Psoas muscle (tissue), 8 donors: ENCODE measurements around the gene ASNSD1. TPM values are rescaled to one million over a fixed set of nuclear protein-coding genes. Genes with fewer than 3 reads are reported as not detected.
"Not testable (repeated sequence)": the region's sequence is repeated elsewhere in the genome, so short reads cannot be mapped to it uniquely, and the experiment has no call there.

ENCODE experiments used
- ATAC-seq, 4 donors: fragments of 200-7000 bp; cut with Tn5 transposase; one replicate each; pipeline ENCODE4 v1.9.1; 2020; ENCODE audit warnings: moderate library complexity in 3 of 4, mild to moderate bottlenecking in 2 of 4
- DNase-seq, 2 donors: peaks; one replicate each; pipeline ENCODE4 v3.0.0-alpha.2; 2020
- H3K27ac ChIP-seq: fragments of 200-600 bp; one replicate; pipeline ENCODE4 v1.8.0; 2022
- H3K27me3 ChIP-seq, 3 donors: fragments of 200-600 bp in 1 of 3; one replicate each; pipeline versions ENCODE4 v1.6.1 to v1.8.0; 2013 to 2022; ENCODE audit warnings: low read length in 2 of 3, mild to moderate bottlenecking in 2 of 3, moderate library complexity in 1 of 3; ENCODE audit not compliant: insufficient read depth in 3 of 3
- H3K36me3 ChIP-seq, 2 donors: fragments of 200-600 bp in 1 of 2; one replicate each; pipeline versions ENCODE4 v1.6.1 to v1.8.0; 2013 to 2022; ENCODE audit warnings: low read depth in 1 of 2, mild to moderate bottlenecking in 1 of 2, moderate library complexity in 1 of 2; ENCODE audit not compliant: insufficient read depth in 1 of 2
- H3K4me1 ChIP-seq: fragments of 200-600 bp; one replicate; pipeline ENCODE4 v1.8.0; 2022
- H3K4me3 ChIP-seq: fragments of 200-600 bp; one replicate; pipeline ENCODE4 v1.8.0; 2022; ENCODE audit warnings: mild to moderate bottlenecking
- H3K9me3 ChIP-seq: fragments of 200-600 bp; one replicate; pipeline ENCODE4 v1.8.0; 2022
- CTCF ChIP-seq: fragments of 200-600 bp; IDR thresholded peaks from one replicate; pipeline ENCODE4 v1.8.0; 2022; ENCODE audit warnings: antibody characterized with exemption
- WGBS, 3 donors: extraction: QIAGEN DNeasy Blood & Tissue Kit; methylation state at CpG; one replicate each; pipeline versions ENCODE4 v1.1.6 to v1.1.7; 2013; 5-methylcytosine and 5-hydroxymethylcytosine counted together
- intact Hi-C, 2 donors: fragments of 100-400 bp; cut with DNase I; formaldehyde crosslinking; loops; one replicate each; pipeline versions ENCODE4 v1.11.0 to v1.14.2; 2022
- polyA plus RNA-seq, 3 donors: library from polyadenylated mRNA; stranded (reverse); fragments of 200-250 nt; gene quantifications; one replicate each; pipeline ENCODE4 v1.2.3, GENCODE V29; 2013
- total RNA-seq, 4 donors: library from RNA; stranded (reverse); fragmentation: NEBNext Ultra II Directional in 2 of 4; extraction: Animal tissue kit (Norgen Biotek cat#: 25700) in 2 of 4; gene quantifications; one replicate each; pipeline versions ENCODE4 v1.2.1 to v1.2.4, GENCODE V29; 2021 to 2023
- donor health status: healthy with polysubstance abuse.
- donor health status: DM: no; HTN: no; CAD: no; lungs with moderate emphysema.
- donor health status: Bipolar disorder and iron deficiency.
- donor health status: healthy.
- donor health status: DM: yes; HTN: yes; CAD: no.
- donor health status: DM: no; HTN: no; CAD: no.
- donor health status: DM: no; HTN: no; CAD: no.
- donor health status: DM: yes; HTN: yes; CAD: no.

ASNSD1 gene
- total and polyA plus RNA-seq, 7 donors = 50.8 to 148 (median 66.0) TPM

- intact Hi-C loops = no loop called here
- 46 to 49% (median 49%) methylated on average over 2 of the region's 2 CpGs for WGBS, 3 donors
- DNase-seq (no peak), ATAC-seq (no peak)
- TF ChIP-seq CTCF = no peak
- Histone ChIP-seq H3K27ac (no peak overlapping the region), H3K4me1 (no peaks in the 10 kb centered on the region), H3K36me3 (peaks cover 0 to 10% of the 10 kb centered on the region in 2 donors), H3K4me3 (no peak overlapping the region), H3K27me3 (no peaks in the 10 kb centered on the region), H3K9me3 (no peaks in the 10 kb centered on the region)
These were observed 39.4 kb downstream of the ASNSD1 start for GRCh38 chr2:189700681-189701080.

DNA sequence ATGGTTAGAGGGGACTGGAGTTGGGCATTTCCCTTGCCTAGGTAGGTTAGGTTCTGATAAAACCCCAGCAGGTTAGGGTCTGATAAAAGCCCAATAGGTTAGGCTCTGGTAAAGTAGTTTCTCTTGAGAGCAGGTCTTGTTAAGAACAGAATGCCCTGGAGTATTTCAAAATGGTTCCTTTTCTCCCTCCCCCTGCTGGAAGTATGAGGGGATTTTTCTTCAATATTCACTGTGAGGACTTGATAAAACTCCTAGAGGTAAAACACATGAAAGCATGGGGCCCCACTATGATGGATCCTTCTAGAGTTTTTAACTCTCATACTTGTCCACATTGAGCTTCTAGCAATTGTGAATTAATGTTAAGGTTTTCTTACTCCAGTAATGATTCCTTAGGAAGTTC lies 40.8 kb downstream of the ASNSD1 start:
- DNase-seq (no peak), ATAC-seq (no peak)
- no peak for TF ChIP-seq CTCF
- H3K36me3 ChIP-seq = peaks cover 0 to 13% of the 10 kb centered on the region in 2 donors
- H3K27me3 ChIP-seq = no peaks in the 10 kb centered on the region
- no peaks in the 10 kb centered on the region for H3K9me3 ChIP-seq
- intact Hi-C loops = no loop called here
- H3K4me1 ChIP-seq = no peaks in the 10 kb centered on the region
- no peak overlapping the region for H3K27ac ChIP-seq
- H3K4me3 ChIP-seq = no peak overlapping the region

DNA sequence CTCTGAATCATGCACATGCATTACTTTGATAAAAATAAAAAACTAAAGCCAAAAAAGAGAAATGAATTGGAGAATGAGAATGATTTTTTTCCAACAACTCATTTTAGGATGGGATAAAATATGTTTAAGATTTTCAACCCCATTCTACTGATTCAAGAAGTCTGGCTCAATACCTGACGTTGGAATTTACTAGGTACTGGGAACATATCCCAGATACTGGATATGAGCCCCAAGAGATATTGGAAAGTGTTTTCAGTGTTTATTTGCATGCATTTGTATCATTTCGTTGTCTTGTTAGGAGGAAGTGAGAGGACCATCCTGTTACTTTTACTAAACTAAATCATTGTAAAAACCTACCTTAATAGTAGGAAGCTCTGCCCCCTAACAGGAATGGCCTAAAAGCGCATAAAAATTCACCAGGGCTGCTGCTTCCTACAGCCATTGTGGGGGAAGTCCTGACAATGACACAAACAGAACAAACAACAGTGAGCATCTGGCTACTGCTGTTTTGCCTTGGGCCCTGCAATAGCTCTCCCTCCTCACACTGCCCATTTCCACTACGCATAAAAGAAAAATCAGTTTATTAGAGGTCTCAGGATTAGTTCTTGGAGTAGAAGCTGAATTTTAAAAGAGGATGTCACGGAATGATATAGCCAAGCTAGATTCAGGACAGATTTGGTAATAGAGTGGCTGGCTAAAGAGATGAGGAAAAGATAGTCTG lies 48.4 kb downstream of the ASNSD1 start:
- no peaks in the 10 kb centered on the region for H3K27me3 ChIP-seq
- H3K4me3 ChIP-seq = no peak overlapping the region
- 85 to 86% (median 85%) methylated on average over 5 of the region's 5 CpGs for WGBS, 3 donors
- no peak for DNase-seq
- H3K4me1 ChIP-seq = no peaks in the 10 kb centered on the region
- TF ChIP-seq CTCF = no peak
- peaks cover 0 to 25% of the 10 kb centered on the region in 2 donors for H3K36me3 ChIP-seq
- H3K27ac ChIP-seq = no peak overlapping the region
- no peak for ATAC-seq
- intact Hi-C loops = no loop called here
- H3K9me3 ChIP-seq = no peaks in the 10 kb centered on the region

DNA sequence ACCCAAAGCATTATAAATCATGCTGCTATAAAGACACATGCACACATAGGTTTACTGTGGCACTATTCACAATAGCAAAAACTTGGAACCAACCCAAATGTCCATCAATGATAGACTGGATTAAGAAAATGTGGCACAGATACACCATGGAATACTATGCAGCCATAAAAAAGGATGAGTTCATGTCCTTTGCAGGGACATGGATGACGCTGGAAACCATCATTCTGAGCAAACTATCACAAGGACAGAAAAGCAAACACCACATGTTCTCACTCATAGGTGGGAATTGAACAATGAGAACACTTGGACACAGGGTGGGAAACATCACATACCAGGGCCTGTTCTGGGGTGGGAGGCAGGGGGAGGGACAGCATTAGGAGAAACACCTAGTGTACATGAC lies 56.3 kb downstream of the ASNSD1 start:
- H3K4me1 ChIP-seq, H3K4me3 ChIP-seq, H3K36me3 ChIP-seq, H3K27me3 ChIP-seq, ATAC-seq, H3K27ac ChIP-seq, intact Hi-C loops, DNase-seq, H3K9me3 ChIP-seq: not testable (repeated sequence)
- WGBS, 3 donors = 76 to 92% (median 86%) methylated on average over 1 of the region's 1 CpG

- Histone ChIP-seq H3K27me3 (no peaks in the 10 kb centered on the region), H3K27ac (no peak overlapping the region), H3K4me3 (no peak overlapping the region), H3K36me3 (peaks cover 0 to 8% of the 10 kb centered on the region in 2 donors), H3K4me1 (no peaks in the 10 kb centered on the region), H3K9me3 (no peaks in the 10 kb centered on the region)
- WGBS, 3 donors = 91 to 95% (median 91%) methylated on average over 4 of the region's 4 CpGs
- TF ChIP-seq CTCF = no peak
- ATAC-seq (no peak), DNase-seq (no peak)
- intact Hi-C loops = no loop called here
These were observed 58.3 kb downstream of the ASNSD1 start for GRCh38 chr2:189719571-189719970.

Other genes with a start within 250 kb of the ASNSD1 start
- 10 to 100 TPM; 17.4 to 20.3 (median 18.6) TPM for gene WDR75, start 220.0 kb upstream of the ASNSD1 start, total RNA-seq
- 10 to 100 TPM in 2 of 3 donors, 1 to 10 TPM in 1; 9.2 to 16.7 (median 10.8) TPM for gene WDR75, start 220.0 kb upstream of the ASNSD1 start, polyA plus RNA-seq
- gene SLC40A1, start 80.7 kb upstream of the ASNSD1 start, total RNA-seq = 10 to 100 TPM; 21.5 to 65.7 (median 34.6) TPM
- gene SLC40A1, start 80.7 kb upstream of the ASNSD1 start, polyA plus RNA-seq = 10 to 100 TPM in 2 of 3 donors, 1 to 10 TPM in 1; 8.4 to 49.1 (median 19.4) TPM
- gene ANKAR, start 13.2 kb downstream of the ASNSD1 start, total RNA-seq = 1 to 10 TPM; 4.1 to 8.7 (median 6.0) TPM
- 1 to 10 TPM in 1 of 3 donors, under 1 TPM in 2; 0.72 to 3.6 (median 0.98) TPM for gene ANKAR, start 13.2 kb downstream of the ASNSD1 start, polyA plus RNA-seq
- 1 to 10 TPM; 3.4 to 5.9 (median 4.5) TPM for gene OSGEPL1, start 101.3 kb downstream of the ASNSD1 start, total RNA-seq
- 10 to 100 TPM in 1 of 3 donors, 1 to 10 TPM in 2; 2.9 to 12.3 (median 4.1) TPM for gene OSGEPL1, start 101.3 kb downstream of the ASNSD1 start, polyA plus RNA-seq
- gene ORMDL1, start 122.9 kb downstream of the ASNSD1 start, total RNA-seq = 10 to 100 TPM; 18.7 to 22.2 (median 20.1) TPM
- gene ORMDL1, start 122.9 kb downstream of the ASNSD1 start, polyA plus RNA-seq = 10 to 100 TPM; 24.0 to 54.5 (median 41.2) TPM
- gene PMS1, start 123.0 kb downstream of the ASNSD1 start, total RNA-seq = 10 to 100 TPM in 3 of 4 donors, 1 to 10 TPM in 1; 8.7 to 20.3 (median 11.6) TPM
- gene PMS1, start 123.0 kb downstream of the ASNSD1 start, polyA plus RNA-seq = 10 to 100 TPM in 1 of 3 donors, 1 to 10 TPM in 2; 4.6 to 10.5 (median 7.4) TPM